WERI-Rb-1 (cell line): Measurements from ENCODE around the gene MUC5AC.

Source experiments
- DNase-seq: peaks from one replicate; pipeline ENCODE4 v3.0.0-alpha.2; 2020
- H3K27ac ChIP-seq: fragments of 250-450 bp; sonication (Bioruptor Pico); 2 replicates; pipeline ENCODE4 v1.5.1; 2020; ENCODE audit warnings: mild to moderate bottlenecking, moderate library complexity
- H3K27me3 ChIP-seq: fragments of 250-450 bp; sonication (Bioruptor Pico); 2 replicates; pipeline ENCODE4 v1.5.1; 2021; ENCODE audit warnings: mild to moderate bottlenecking, low read depth, moderate library complexity; ENCODE audit not compliant: insufficient read depth, severe bottlenecking
- H3K36me3 ChIP-seq: fragments of 250-450 bp; sonication (Bioruptor Pico); 2 replicates; pipeline ENCODE4 v1.5.1; 2020; ENCODE audit warnings: mild to moderate bottlenecking, moderate library complexity
- H3K4me3 ChIP-seq: 2 replicates; pipeline ENCODE4 v1.5.1; 2011; ENCODE audit warnings: low read depth, mild to moderate bottlenecking, control low read depth, low read length
- H3K9me3 ChIP-seq: fragments of 250-450 bp; sonication (Bioruptor Pico); 2 replicates; pipeline ENCODE4 v1.5.1; 2021; ENCODE audit warnings: mild to moderate bottlenecking, moderate library complexity; ENCODE audit not compliant: severe bottlenecking
- TF ChIP-seq, protein P1 (sequence below): IDR thresholded peaks from 2 replicates; pipeline ENCODE4 v1.5.1; 2011; ENCODE audit warnings: low read depth, mild to moderate bottlenecking, control low read depth, inconsistent platforms, low read length

MUC5AC gene

GRCh38 chr11:1121331-1121812, 36.4 kb upstream of the MUC5AC start:
- no peak overlapping the region for H3K27ac ChIP-seq

GRCh38 chr11:1121813-1122663, 35.7 kb upstream of the MUC5AC start:
- Histone ChIP-seq H3K36me3 (no peaks in the 10 kb centered on the region), H3K9me3 (no peaks in the 10 kb centered on the region), H3K4me3 (no peak overlapping the region), H3K27me3 (no peaks in the 10 kb centered on the region), H3K27ac (no peak overlapping the region)
- no peak for DNase-seq
- TF ChIP-seq, protein P1, sequence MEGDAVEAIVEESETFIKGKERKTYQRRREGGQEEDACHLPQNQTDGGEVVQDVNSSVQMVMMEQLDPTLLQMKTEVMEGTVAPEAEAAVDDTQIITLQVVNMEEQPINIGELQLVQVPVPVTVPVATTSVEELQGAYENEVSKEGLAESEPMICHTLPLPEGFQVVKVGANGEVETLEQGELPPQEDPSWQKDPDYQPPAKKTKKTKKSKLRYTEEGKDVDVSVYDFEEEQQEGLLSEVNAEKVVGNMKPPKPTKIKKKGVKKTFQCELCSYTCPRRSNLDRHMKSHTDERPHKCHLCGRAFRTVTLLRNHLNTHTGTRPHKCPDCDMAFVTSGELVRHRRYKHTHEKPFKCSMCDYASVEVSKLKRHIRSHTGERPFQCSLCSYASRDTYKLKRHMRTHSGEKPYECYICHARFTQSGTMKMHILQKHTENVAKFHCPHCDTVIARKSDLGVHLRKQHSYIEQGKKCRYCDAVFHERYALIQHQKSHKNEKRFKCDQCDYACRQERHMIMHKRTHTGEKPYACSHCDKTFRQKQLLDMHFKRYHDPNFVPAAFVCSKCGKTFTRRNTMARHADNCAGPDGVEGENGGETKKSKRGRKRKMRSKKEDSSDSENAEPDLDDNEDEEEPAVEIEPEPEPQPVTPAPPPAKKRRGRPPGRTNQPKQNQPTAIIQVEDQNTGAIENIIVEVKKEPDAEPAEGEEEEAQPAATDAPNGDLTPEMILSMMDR = no peak

More at GRCh38 chr11:1121331-1121812, 36.4 kb upstream of the MUC5AC start:
- H3K27me3 ChIP-seq = no peaks in the 10 kb centered on the region
- H3K4me3 ChIP-seq = no peak overlapping the region
- H3K9me3 ChIP-seq = no peaks in the 10 kb centered on the region
- H3K36me3 ChIP-seq = no peaks in the 10 kb centered on the region
- no peak for DNase-seq
- TF ChIP-seq, protein P1 = no peak

- Histone ChIP-seq H3K36me3 (no peaks in the 10 kb centered on the region), H3K27ac (no peak overlapping the region), H3K4me3 (no peak overlapping the region), H3K9me3 (no peaks in the 10 kb centered on the region), H3K27me3 (no peaks in the 10 kb centered on the region)
- TF ChIP-seq, protein P1 = no peak
- DNase-seq = no peak
These were observed 35.1 kb upstream of the MUC5AC start for GRCh38 chr11:1122664-1123002.

GRCh38 chr11:1123970-1124369, 33.8 kb upstream of the MUC5AC start:
- H3K36me3 ChIP-seq = no peaks in the 10 kb centered on the region
- H3K4me3 ChIP-seq = no peak overlapping the region
- TF ChIP-seq, protein P1 = no peak
- DNase-seq = no peak
- H3K9me3 ChIP-seq = no peaks in the 10 kb centered on the region
- no peak overlapping the region for H3K27ac ChIP-seq
- H3K27me3 ChIP-seq = no peaks in the 10 kb centered on the region

GRCh38 chr11:1125803-1126202, 31.9 kb upstream of the MUC5AC start:
- H3K4me3 ChIP-seq = no peak overlapping the region
- no peaks in the 10 kb centered on the region for H3K27me3 ChIP-seq
- TF ChIP-seq, protein P1 = no peak
- DNase-seq = no peak
- H3K9me3 ChIP-seq = no peaks in the 10 kb centered on the region
- H3K36me3 ChIP-seq = no peaks in the 10 kb centered on the region
- no peak overlapping the region for H3K27ac ChIP-seq
